K562 (cell line): Measurements from ENCODE around the gene IMP4. TPM values are rescaled to one million over a fixed set of nuclear protein-coding genes. Genes with fewer than 3 reads are reported as not detected.

Experiments
- CBX5 ChIP-seq: IDR thresholded peaks from 2 replicates; pipeline ENCODE4 v1.6.1; 2014; ENCODE audit warnings: low read depth, borderline replicate concordance
- CREB3L1 ChIP-seq: fragments of 450-650 bp; IDR thresholded peaks from 2 replicates; pipeline ENCODE4 v1.6.1; 2014; ENCODE audit warnings: low read depth, mild to moderate bottlenecking, moderate library complexity, borderline replicate concordance
- GTF2E2 ChIP-seq: fragments of 200-800 bp; sonication (Bioruptor generic); IDR thresholded peaks from 2 replicates; pipeline ENCODE4 v1.6.1; 2016; ENCODE audit warnings: missing genetic modification characterization, missing compliant biosample characterization
- IRF2 ChIP-seq: sonication (generic); formaldehyde crosslinking; IDR thresholded peaks from 2 replicates; pipeline ENCODE4 v1.8.1; 2022; ENCODE audit warnings: mild to moderate bottlenecking, missing genetic modification reagents
- KDM2B ChIP-seq: fragments of 250-450 bp; sonication (Bioruptor Pico); IDR thresholded peaks from 2 replicates; pipeline ENCODE4 v1.8.0; 2021; ENCODE audit warnings: mild to moderate bottlenecking, moderate library complexity
- MYC ChIP-seq, 2 experiments: fragments of 250-450 bp in 1 of 2; sonication (Bioruptor Pico) in 1 of 2; IDR thresholded peaks; 2 replicates each; pipeline versions ENCODE4 v1.5.1 to v1.6.1; 2012 to 2021; ENCODE audit warnings: low read depth in 2 of 2, borderline replicate concordance in 1 of 2, improper control_type of control experiment in 1 of 2, low read length in 1 of 2, mild to moderate bottlenecking in 1 of 2, moderate library complexity in 1 of 2
- MYNN ChIP-seq, 2 experiments: sonication (generic); formaldehyde crosslinking in 1 of 2; IDR thresholded peaks; 2 replicates each; pipeline versions ENCODE4 v1.5.0 to v1.6.1; 2016 to 2020; ENCODE audit warnings: antibody characterized with exemption in 1 of 2, missing genetic modification reagents in 1 of 2
- NR3C1 ChIP-seq: sonication (generic); formaldehyde crosslinking; IDR thresholded peaks from 2 replicates; pipeline ENCODE4 v1.8.1; 2022; ENCODE audit warnings: missing genetic modification reagents
- NR4A1 ChIP-seq, 2 experiments: fragments of 250-450 bp in 1 of 2; fragments of 450-650 bp in 1 of 2; sonication (Bioruptor Pico) in 1 of 2; IDR thresholded peaks; 2 replicates each; pipeline versions ENCODE4 v1.4.0 to v1.6.1; 2016 to 2020; ENCODE audit warnings: mild to moderate bottlenecking in 2 of 2, missing compliant biosample characterization in 1 of 2, missing genetic modification characterization in 1 of 2, moderate library complexity in 1 of 2
- RBM15 ChIP-seq: fragments of 200-400 bp; formaldehyde crosslinking; IDR thresholded peaks from 2 replicates; pipeline ENCODE4 v1.6.1; 2018; ENCODE audit warnings: mild to moderate bottlenecking, low read length, moderate library complexity; ENCODE audit not compliant: insufficient read depth
- TCFL5 ChIP-seq: fragments of 250-450 bp; sonication (Bioruptor Pico); conservative IDR thresholded peaks from 2 replicates; pipeline ENCODE4 v1.6.1; 2021; ENCODE audit warnings: mild to moderate bottlenecking, moderate library complexity, matching md5 sums
- TOE1 ChIP-seq, 2 experiments: fragments of 450-650 bp in 1 of 2; sonication (generic) in 1 of 2; formaldehyde crosslinking in 1 of 2; IDR thresholded peaks; 2 replicates each; pipeline versions ENCODE4 v1.7.1 to v1.8.0; 2016 to 2022; ENCODE audit warnings: borderline replicate concordance in 2 of 2, mild to moderate bottlenecking in 2 of 2, antibody characterized with exemption in 1 of 2, inconsistent platforms in 1 of 2, low read depth in 1 of 2, missing genetic modification reagents in 1 of 2, moderate library complexity in 1 of 2
- ZBTB9 ChIP-seq: fragments of 450-650 bp; formaldehyde crosslinking; IDR thresholded peaks from 2 replicates; pipeline ENCODE4 v1.4.0; 2020; ENCODE audit warnings: mild to moderate bottlenecking, moderate library complexity
- ZNF12 ChIP-seq: sonication (generic); formaldehyde crosslinking; IDR thresholded peaks from 2 replicates; pipeline ENCODE4 v1.4.0; 2020; ENCODE audit warnings: mild to moderate bottlenecking, missing genetic modification reagents
- ZNF253 ChIP-seq: fragments of 250-450 bp; sonication (Bioruptor Pico); conservative IDR thresholded peaks from 2 replicates; pipeline ENCODE4 v1.6.1; 2021; ENCODE audit warnings: mild to moderate bottlenecking
- ZNF592 ChIP-seq: fragments of 450-650 bp; IDR thresholded peaks from 2 replicates; pipeline ENCODE4 v1.6.1; 2017; ENCODE audit warnings: antibody characterized with exemption, mild to moderate bottlenecking
- ZNF696 ChIP-seq: fragments of 250-450 bp; sonication (Bioruptor Pico); conservative IDR thresholded peaks from 2 replicates; pipeline ENCODE4 v1.4.0; 2020; ENCODE audit warnings: mild to moderate bottlenecking, moderate library complexity
- ZSCAN32 ChIP-seq: fragments of 450-650 bp; formaldehyde crosslinking; IDR thresholded peaks from 2 replicates; pipeline ENCODE4 v1.4.0; 2020; ENCODE audit warnings: mild to moderate bottlenecking, moderate library complexity
- polyA plus RNA-seq, 8 experiments: library from polyadenylated mRNA; depleted of rRNA in 4 of 8; stranded (reverse) in 5 of 8; unstranded in 3 of 8; fragments of >200 nt; fragmentation: Nextera tagmentation in 2 of 8; fragmentation: Illumina TruSeq in 1 of 8; extraction: Ambion mirVana in 2 of 8; extraction: Trizol in 1 of 8; gene quantifications; 2 replicates each; pipeline versions ENCODE4 v1.2.1 to v1.2.3, GENCODE V29; 2011 to 2014; ENCODE audit warnings: inconsistent platforms in 1 of 8, missing spikeins in 1 of 8
- total RNA-seq, 7 experiments: library from RNA; depleted of rRNA in 6 of 7; stranded (reverse); fragments of >200 nt in 6 of 7; fragmentation: Illumina TruSeq in 2 of 7; extraction: Trizol in 2 of 7; gene quantifications; 2 replicates each; pipeline versions ENCODE4 v1.2.1 to v1.2.3, GENCODE V29; 2011 to 2021; ENCODE audit warnings: low replicate concordance in 1 of 7

The IMP4 gene
- total and polyA plus RNA-seq, 9 of the 15 experiments (the other 6 are each of a cell fraction or from before 2014, with no cell fraction given): 35.4 to 209 (median 100.0) TPM

- TF ChIP-seq ZBTB9 (CRISPR knock-in tag): 0 out of 2 replicates have a peak, but pooled peaks have one; percentile 15
- TF ChIP-seq GTF2E2 (tag): peak; percentile 13; the same call in 1 of the 2 replicates
- no peak for TF ChIP-seq NR4A1 (CRISPR knock-in tag; IDR thresholded peaks at IDR 0.05)
- TF ChIP-seq NR4A1 (tag; IDR thresholded peaks at IDR 0.05): peak; percentile 47; the same call in 1 of the 2 replicates
- no peak for TF ChIP-seq ZNF696 (CRISPR knock-in tag)
- no peak for TF ChIP-seq ZNF253 (CRISPR knock-in tag)
- TF ChIP-seq ZNF592: 0 out of 2 replicates have a peak, but pooled peaks have one; percentile 43
- 0 out of 2 replicates have a peak, but pooled peaks have one; percentile 30 for TF ChIP-seq TOE1 (IDR thresholded peaks at IDR 0.05; ENCODE audit: borderline replicate concordance)
- no peak for TF ChIP-seq TOE1 (CRISPR knock-in tag; IDR thresholded peaks at IDR 0.05; ENCODE audit: borderline replicate concordance, low read depth)
- TF ChIP-seq KDM2B: no peak
- TF ChIP-seq MYNN (IDR thresholded peaks at IDR 0.05): no peak
- no peak for TF ChIP-seq MYNN (CRISPR knock-in tag; IDR thresholded peaks at IDR 0.05)
- TF ChIP-seq CBX5: no peak
- peak; percentile 92 for TF ChIP-seq MYC (IDR thresholded peaks at IDR 0.05; ENCODE audit: low read depth, low read length)
- TF ChIP-seq MYC (CRISPR knock-in tag; IDR thresholded peaks at IDR 0.05; ENCODE audit: borderline replicate concordance, low read depth): no peak
- no peak for TF ChIP-seq TCFL5 (CRISPR knock-in tag)
- TF ChIP-seq ZNF12 (CRISPR knock-in tag): no peak
- TF ChIP-seq ZSCAN32: peak; percentile 73
- peak; percentile 62; the same call in 1 of the 2 replicates for TF ChIP-seq CREB3L1
- no peak for TF ChIP-seq RBM15
- no peak for TF ChIP-seq IRF2
- no peak for TF ChIP-seq NR3C1 (CRISPR knock-in tag)
Measured at GRCh38 chr2:130355578-130356431, 13.1 kb downstream of the IMP4 start, which contains the start of gene PTPN18 (continued).
